ENCODE measurements around the gene SERPINA5.
"Not testable (repeated sequence)": the region's sequence is repeated elsewhere in the genome, so short reads cannot be mapped to it uniquely, and the experiment has no call there.

- TF ChIP-seq POLR2AphosphoS5 (IDR thresholded peaks at IDR 0.05; ENCODE audit: low read depth, low read length); POLR2A (IDR thresholded peaks at IDR 0.05; ENCODE audit: low read depth, low read length); PAX5 (IDR thresholded peaks at IDR 0.05; ENCODE audit: insufficient read depth, low read length, severe bottlenecking); TAF1 (IDR thresholded peaks at IDR 0.05; ENCODE audit: low read depth, low read length): not testable (repeated sequence)
Measured at GRCh38 chr14:94608966-94609365, 27.7 kb downstream of the SERPINA5 start.

Data from GM12891 (cell line).